COR-L47 (cell line): ENCODE results near the gene C11orf42.
A peak's percentile ranks its signal among the peaks of the same experiment; 100 is the strongest.

Experiments
- DNase-seq: peaks from one replicate; lab custom pipeline; 2025; lab: John Stamatoyannopoulos, UW

The C11orf42 gene

DNA sequence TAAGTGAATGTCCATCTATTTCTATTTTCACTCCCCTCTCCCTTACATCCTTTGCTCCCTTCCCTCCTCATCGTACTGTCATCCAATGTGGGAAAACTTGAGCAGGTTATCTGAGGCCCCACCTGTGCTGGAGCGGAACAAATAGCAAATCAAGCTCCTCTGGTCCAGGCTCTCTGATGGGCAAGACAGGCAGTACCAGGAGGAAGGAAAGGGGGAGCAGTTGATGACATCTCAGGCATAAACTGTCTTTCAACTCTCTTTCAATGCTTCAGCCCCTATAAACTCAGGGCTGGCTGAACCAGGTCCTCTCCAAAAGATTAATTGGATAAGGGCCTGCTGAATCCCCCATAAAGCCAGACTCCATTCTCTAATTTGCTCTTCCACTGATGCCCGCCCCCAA is 52.8 kb downstream of the C11orf42 start:
- DNase-seq, result no peak

DNA sequence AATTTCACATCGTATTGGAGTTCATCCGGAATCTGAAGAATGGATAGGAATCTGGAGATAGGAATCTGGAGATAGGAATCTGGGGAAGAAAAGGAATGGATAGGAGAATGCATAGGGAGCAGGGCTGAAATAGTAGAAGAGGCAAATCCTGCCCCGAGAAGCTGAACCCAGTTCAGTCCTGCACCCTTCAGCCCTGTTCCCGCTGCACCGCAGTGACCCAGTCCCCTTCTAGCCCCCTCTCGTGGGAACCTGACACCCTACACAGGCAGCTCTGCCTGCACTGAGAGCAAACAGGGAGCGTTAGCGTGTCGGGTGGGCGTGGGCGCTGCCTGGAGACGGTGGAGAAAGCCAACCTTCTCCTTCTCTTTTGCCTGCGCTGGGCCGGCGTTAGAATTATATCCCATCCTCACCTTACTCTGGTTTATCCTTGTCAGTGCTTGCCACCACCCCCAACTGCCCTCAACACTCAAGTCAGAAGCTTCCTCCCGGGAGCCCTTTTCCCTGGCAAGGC is 53.3 kb downstream of the C11orf42 start:
- DNase-seq, result peak; percentile 6

DNA sequence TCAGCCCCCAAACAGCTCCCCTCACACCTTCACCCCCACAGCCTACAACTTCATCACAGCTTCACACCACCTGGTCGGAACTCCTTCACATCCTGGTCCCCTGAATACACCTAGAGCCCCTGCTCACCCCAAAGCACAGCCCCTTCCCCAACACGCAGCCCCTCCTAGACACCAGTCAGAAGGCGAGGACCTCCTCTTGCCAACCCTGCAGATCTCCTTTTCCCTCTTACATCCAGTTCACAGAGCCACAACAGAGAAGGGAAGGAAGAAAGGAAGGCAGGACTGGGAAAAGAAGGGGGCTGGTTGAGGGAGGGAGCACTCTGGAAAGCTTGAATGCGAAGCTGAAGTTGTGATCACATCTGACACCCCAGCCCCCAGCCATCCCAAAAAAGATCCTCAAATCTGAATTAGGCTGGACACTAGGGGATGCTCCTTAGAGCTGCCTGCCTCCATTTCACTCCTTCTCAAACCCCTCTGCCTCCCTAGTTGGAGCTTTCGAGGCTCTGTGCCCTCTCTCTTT is 54.9 kb downstream of the C11orf42 start:
- DNase-seq, result no peak
